Measurements from ENCODE around the gene TMEM106A. TPM values are rescaled to one million over a fixed set of nuclear protein-coding genes. Genes with fewer than 3 reads are reported as not detected.
A peak's percentile ranks its signal among the peaks of the same experiment; 100 is the strongest.

Gene TMEM106A
- total and polyA plus RNA-seq, 2 of the 13 experiments (the other 11 are each of a cell fraction or from before 2014, with no cell fraction given): 16.9 to 35.9 TPM

- TF ChIP-seq MIER3 (CRISPR knock-in tag; IDR thresholded peaks at IDR 0.05; ENCODE audit: borderline replicate concordance) (0 out of 2 replicates have a peak, but pooled peaks have one; percentile 12), CSRNP2 (CRISPR knock-in tag; conservative IDR thresholded peaks at IDR 0.05; ENCODE audit: low read depth) (no peak), ZNF569 (CRISPR knock-in tag; IDR thresholded peaks at IDR 0.05; ENCODE audit: borderline replicate concordance) (no peak), XBP1 (CRISPR knock-in tag; IDR thresholded peaks at IDR 0.05) (no peak), HOXA5 (CRISPR knock-in tag; IDR thresholded peaks at IDR 0.05) (no peak), MBD4 (IDR thresholded peaks at IDR 0.05; ENCODE audit: borderline replicate concordance, low read length) (peak; percentile 59; the same call in 1 of the 2 replicates), NFAT5 (CRISPR knock-in tag; IDR thresholded peaks at IDR 0.05) (no peak), NFE2L2 (IDR thresholded peaks at IDR 0.05; ENCODE audit: low read length) (no peak), ZSCAN12 (CRISPR knock-in tag; IDR thresholded peaks at IDR 0.05) (no peak), GPN1 (CRISPR knock-in tag; IDR thresholded peaks at IDR 0.05; ENCODE audit: borderline replicate concordance) (no peak), ZHX2 (IDR thresholded peaks at IDR 0.05; ENCODE audit: low read depth) (no peak), ZHX2 (CRISPR knock-in tag; IDR thresholded peaks at IDR 0.05; ENCODE audit: borderline replicate concordance) (no peak), TBP (CRISPR knock-in tag; IDR thresholded peaks at IDR 0.05) (no peak), GATAD2A (CRISPR knock-in tag; IDR thresholded peaks at IDR 0.05) (peak; percentile 10), REXO4 (CRISPR knock-in tag; IDR thresholded peaks at IDR 0.05; ENCODE audit: borderline replicate concordance) (no peak), ZBTB21 (CRISPR knock-in tag; IDR thresholded peaks at IDR 0.05) (no peak), HMGA1 (CRISPR knock-in tag; conservative IDR thresholded peaks at IDR 0.05) (no peak), ZMAT3 (CRISPR knock-in tag; conservative IDR thresholded peaks at IDR 0.05) (0 out of 2 replicates have a peak, but pooled peaks have one; percentile 13), ZNF691 (CRISPR knock-in tag; IDR thresholded peaks at IDR 0.05; ENCODE audit: borderline replicate concordance, low read depth) (no peak)
Observed at GRCh38 chr17:43211123-43211479, 574 bp upstream of the TMEM106A start (continued).

Measured in HepG2 (cell line).